Lower leg skin (tissue), 3 donors: ENCODE measurements around the gene CDC42EP5.

Experiments used
- POLR2A ChIP-seq, 2 donors: fragments of 450-650 bp; IDR thresholded peaks; one replicate each; pipeline ENCODE4 v1.6.1; 2016 to 2017; ENCODE audit warnings: antibody characterized with exemption in 2 of 2, mild to moderate bottlenecking in 1 of 2, moderate library complexity in 1 of 2
- TF ChIP-seq, protein P1 (sequence below), 3 donors: fragments of 450-650 bp; IDR thresholded peaks; one replicate each; pipeline ENCODE4 v1.5.1; 2016; ENCODE audit warnings: antibody characterized with exemption in 3 of 3, mild to moderate bottlenecking in 3 of 3, moderate library complexity in 2 of 3

DNA sequence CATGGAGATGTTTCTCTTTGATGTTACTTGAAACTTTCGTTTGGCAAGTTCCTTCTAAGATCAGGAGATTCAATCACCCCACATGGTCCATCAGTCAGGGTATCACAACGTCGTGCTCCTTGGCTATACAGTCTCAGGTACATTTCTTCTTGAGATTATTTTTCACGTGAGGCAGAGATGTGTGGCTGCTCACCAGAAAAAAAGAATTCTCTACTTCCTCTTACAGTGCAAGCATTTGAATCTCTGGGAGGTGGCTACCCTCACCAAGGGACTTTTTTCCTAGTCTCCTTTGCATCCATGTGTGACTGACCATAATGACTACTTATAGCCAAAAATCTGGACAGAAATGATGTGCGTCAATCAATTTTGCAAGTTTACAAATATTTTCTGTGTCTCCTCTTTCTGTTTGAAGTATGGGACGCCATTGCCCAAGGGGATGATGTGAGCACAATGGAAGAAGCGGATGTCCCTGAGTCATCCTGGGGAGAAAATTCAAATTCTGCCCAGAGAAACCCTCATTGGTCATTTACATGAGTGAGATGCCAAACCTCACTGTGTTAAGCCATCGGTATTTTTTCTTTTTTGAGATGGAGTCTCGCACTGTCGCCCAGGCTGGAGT lies 21.0 kb upstream of the CDC42EP5 start:
- TF ChIP-seq, protein P1, sequence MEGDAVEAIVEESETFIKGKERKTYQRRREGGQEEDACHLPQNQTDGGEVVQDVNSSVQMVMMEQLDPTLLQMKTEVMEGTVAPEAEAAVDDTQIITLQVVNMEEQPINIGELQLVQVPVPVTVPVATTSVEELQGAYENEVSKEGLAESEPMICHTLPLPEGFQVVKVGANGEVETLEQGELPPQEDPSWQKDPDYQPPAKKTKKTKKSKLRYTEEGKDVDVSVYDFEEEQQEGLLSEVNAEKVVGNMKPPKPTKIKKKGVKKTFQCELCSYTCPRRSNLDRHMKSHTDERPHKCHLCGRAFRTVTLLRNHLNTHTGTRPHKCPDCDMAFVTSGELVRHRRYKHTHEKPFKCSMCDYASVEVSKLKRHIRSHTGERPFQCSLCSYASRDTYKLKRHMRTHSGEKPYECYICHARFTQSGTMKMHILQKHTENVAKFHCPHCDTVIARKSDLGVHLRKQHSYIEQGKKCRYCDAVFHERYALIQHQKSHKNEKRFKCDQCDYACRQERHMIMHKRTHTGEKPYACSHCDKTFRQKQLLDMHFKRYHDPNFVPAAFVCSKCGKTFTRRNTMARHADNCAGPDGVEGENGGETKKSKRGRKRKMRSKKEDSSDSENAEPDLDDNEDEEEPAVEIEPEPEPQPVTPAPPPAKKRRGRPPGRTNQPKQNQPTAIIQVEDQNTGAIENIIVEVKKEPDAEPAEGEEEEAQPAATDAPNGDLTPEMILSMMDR (IDR thresholded peaks at IDR 0.05), result no peak
- TF ChIP-seq POLR2A (IDR thresholded peaks at IDR 0.05), result no peak
